ENCODE results near the gene C5orf52.

Gene C5orf52

GRCh38 chr5:157710431-157710830 lies 39.1 kb downstream of the C5orf52 start:
- H3K9me3 Mint-ChIP-seq, result no peaks in the 10 kb centered on the region
- TF ChIP-seq CTCF (IDR thresholded peaks at IDR 0.05; ENCODE audit: unreplicated experiment in 3 of 3), result no peak
- H3K27me3 Mint-ChIP-seq (ENCODE audit: low read depth), result no peaks in the 10 kb centered on the region
- H3K4me1 Mint-ChIP-seq, result peaks cover 26% of the 10 kb centered on the region
- no peaks in the 10 kb centered on the region for H3K36me3 Mint-ChIP-seq (ENCODE audit: low read depth)
- no peak overlapping the region for H3K4me3 Mint-ChIP-seq
- H3K27ac Mint-ChIP-seq, result no peak overlapping the region

GRCh38 chr5:157710882-157711281 lies 39.5 kb downstream of the C5orf52 start:
- H3K4me3 Mint-ChIP-seq, result no peak overlapping the region

GRCh38 chr5:157713830-157714595 lies 42.7 kb downstream of the C5orf52 start:
- no peak overlapping the region for H3K27ac Mint-ChIP-seq
- no peaks in the 10 kb centered on the region for H3K27me3 Mint-ChIP-seq (ENCODE audit: low read depth)
- H3K4me1 Mint-ChIP-seq, result peaks cover 32% of the 10 kb centered on the region
- no peak overlapping the region for H3K4me3 Mint-ChIP-seq
- TF ChIP-seq CTCF (IDR thresholded peaks at IDR 0.05; ENCODE audit: unreplicated experiment in 3 of 3), result no peak
- H3K9me3 Mint-ChIP-seq, result no peaks in the 10 kb centered on the region
- H3K36me3 Mint-ChIP-seq (ENCODE audit: low read depth), result no peaks in the 10 kb centered on the region

More at GRCh38 chr5:157710882-157711281, 39.5 kb downstream of the C5orf52 start:
- Mint-ChIP-seq H3K36me3 (ENCODE audit: low read depth) (no peaks in the 10 kb centered on the region), H3K27me3 (ENCODE audit: low read depth) (no peaks in the 10 kb centered on the region), H3K4me1 (peaks cover 26% of the 10 kb centered on the region), H3K9me3 (no peaks in the 10 kb centered on the region), H3K27ac (no peak overlapping the region)
- TF ChIP-seq CTCF (IDR thresholded peaks at IDR 0.05; ENCODE audit: unreplicated experiment in 3 of 3), result no peak

- no peak overlapping the region for H3K4me3 Mint-ChIP-seq
- no peaks in the 10 kb centered on the region for H3K9me3 Mint-ChIP-seq
- H3K27me3 Mint-ChIP-seq (ENCODE audit: low read depth), result no peaks in the 10 kb centered on the region
- H3K4me1 Mint-ChIP-seq, result peaks cover 27% of the 10 kb centered on the region
- H3K36me3 Mint-ChIP-seq (ENCODE audit: low read depth), result no peaks in the 10 kb centered on the region
- no peak for TF ChIP-seq CTCF (IDR thresholded peaks at IDR 0.05; ENCODE audit: unreplicated experiment in 3 of 3)
- no peak overlapping the region for H3K27ac Mint-ChIP-seq
These were observed 43.2 kb downstream of the C5orf52 start for GRCh38 chr5:157714596-157714864.

- Mint-ChIP-seq H3K36me3 (ENCODE audit: low read depth) (no peaks in the 10 kb centered on the region), H3K4me3 (no peak overlapping the region), H3K9me3 (peaks cover 11% of the 10 kb centered on the region), H3K27me3 (ENCODE audit: low read depth) (peaks cover 4% of the 10 kb centered on the region), H3K4me1 (peaks cover 10% of the 10 kb centered on the region), H3K27ac (peak overlapping the region in 2 of 3 experiments; percentile 24 to 31)
- TF ChIP-seq CTCF (IDR thresholded peaks at IDR 0.05; ENCODE audit: unreplicated experiment in 3 of 3), result peak; percentile 55 to 68 (median 65)
These were observed 47.2 kb downstream of the C5orf52 start for GRCh38 chr5:157718519-157718918.

DNA sequence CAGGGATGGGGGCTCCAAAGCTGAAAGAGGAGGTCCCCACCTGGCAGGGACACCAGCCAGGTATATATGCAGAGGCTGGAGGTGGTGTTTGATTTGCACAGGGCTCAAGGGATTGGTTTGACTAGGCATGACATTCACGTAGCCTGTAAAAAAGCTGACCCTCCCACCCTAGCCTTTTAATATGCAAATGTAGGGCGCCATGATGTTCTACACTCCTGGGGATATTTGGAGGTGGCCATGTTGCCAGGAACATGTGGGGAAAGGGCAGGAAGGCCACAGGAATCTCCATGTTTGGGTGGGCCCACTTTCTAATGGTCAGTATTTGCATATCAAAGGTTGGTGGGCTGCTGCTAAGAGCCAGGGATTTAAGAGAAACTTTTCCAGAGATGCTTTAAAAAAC lies 47.9 kb downstream of the C5orf52 start:
- H3K27ac Mint-ChIP-seq, result no peak overlapping the region
- peaks cover 4% of the 10 kb centered on the region for H3K27me3 Mint-ChIP-seq (ENCODE audit: low read depth)
- H3K9me3 Mint-ChIP-seq, result peaks cover 16% of the 10 kb centered on the region
- H3K36me3 Mint-ChIP-seq (ENCODE audit: low read depth), result no peaks in the 10 kb centered on the region
- peaks cover 10% of the 10 kb centered on the region for H3K4me1 Mint-ChIP-seq
- no peak overlapping the region for H3K4me3 Mint-ChIP-seq
- no peak for TF ChIP-seq CTCF (IDR thresholded peaks at IDR 0.05; ENCODE audit: unreplicated experiment in 3 of 3)

All from nephron (organoid).